ENCODE measurements around the gene KCTD5. TPM values are rescaled to one million over a fixed set of nuclear protein-coding genes. Genes with fewer than 3 reads are reported as not detected.
A peak's percentile ranks its signal among the peaks of the same experiment; 100 is the strongest.
"Not testable (repeated sequence)": the region's sequence is repeated elsewhere in the genome, so short reads cannot be mapped to it uniquely, and the experiment has no call there.

Gene KCTD5, protein sequence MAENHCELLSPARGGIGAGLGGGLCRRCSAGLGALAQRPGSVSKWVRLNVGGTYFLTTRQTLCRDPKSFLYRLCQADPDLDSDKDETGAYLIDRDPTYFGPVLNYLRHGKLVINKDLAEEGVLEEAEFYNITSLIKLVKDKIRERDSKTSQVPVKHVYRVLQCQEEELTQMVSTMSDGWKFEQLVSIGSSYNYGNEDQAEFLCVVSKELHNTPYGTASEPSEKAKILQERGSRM
- 21.6 TPM for polyA plus RNA-seq (2012; ENCODE audit: low read depth, missing spikeins)

DNA sequence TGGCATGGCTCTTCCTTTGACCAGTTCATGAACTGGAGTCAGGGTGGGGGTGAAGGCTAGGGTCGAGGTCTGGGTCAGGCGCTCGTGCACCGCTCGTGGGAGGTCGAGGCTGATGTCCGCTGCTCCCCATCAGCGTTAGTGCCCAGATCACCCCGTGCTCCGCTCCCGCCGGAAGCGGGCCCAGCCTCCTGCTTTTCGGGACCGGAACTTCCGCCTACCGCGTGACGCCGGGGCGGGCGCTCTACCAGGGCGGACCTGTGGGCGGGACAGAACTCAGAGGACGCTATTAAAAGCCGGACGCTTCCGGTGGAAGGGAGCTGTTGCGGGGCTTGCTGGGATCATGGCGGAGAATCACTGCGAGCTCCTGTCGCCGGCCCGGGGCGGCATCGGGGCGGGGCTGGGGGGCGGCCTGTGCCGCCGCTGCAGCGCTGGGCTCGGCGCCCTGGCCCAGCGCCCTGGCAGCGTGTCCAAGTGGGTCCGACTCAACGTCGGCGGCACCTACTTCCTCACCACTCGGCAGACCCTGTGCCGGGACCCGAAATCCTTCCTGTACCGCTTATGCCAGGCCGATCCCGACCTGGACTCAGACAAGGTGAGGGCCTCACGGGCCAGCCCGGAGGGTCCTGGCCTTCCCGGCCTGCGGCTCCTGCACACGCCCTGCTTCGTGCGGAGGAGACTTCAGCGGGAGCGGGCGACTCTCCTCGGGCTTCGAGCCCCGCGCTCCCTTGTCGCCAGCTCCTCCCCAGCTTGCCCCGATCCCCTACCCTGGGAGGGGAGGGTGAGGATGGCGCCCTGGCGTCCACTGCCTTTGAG lies at the start of gene KCTD5:
Gene KCTD5 (plus strand): TSS at position 315 of the 813 bp plus-strand sequence. CDS start 26 bp downstream, at position 341.
- FAIRE-seq, result peak; percentile 85
- peak; percentile 84 for TF ChIP-seq POU2F2 (IDR thresholded peaks at IDR 0.05; ENCODE audit: low read depth, low read length)
- peak; percentile 48 for TF ChIP-seq PAX5 (IDR thresholded peaks at IDR 0.05; ENCODE audit: insufficient read depth, low read length, severe bottlenecking)
- no peak for TF ChIP-seq SPI1 (IDR thresholded peaks at IDR 0.05; ENCODE audit: low read depth, low read length)
- peak; percentile 96 for TF ChIP-seq POLR2AphosphoS5 (IDR thresholded peaks at IDR 0.05; ENCODE audit: low read depth, low read length)
- TF ChIP-seq POLR2A (IDR thresholded peaks at IDR 0.05; ENCODE audit: low read depth, low read length), result peak; percentile 95
- peak; percentile 98 for TF ChIP-seq TAF1 (IDR thresholded peaks at IDR 0.05; ENCODE audit: low read depth, low read length)
- peak; percentile 94 for DNase-seq (ENCODE audit: insufficient read length, low spot score)

DNA sequence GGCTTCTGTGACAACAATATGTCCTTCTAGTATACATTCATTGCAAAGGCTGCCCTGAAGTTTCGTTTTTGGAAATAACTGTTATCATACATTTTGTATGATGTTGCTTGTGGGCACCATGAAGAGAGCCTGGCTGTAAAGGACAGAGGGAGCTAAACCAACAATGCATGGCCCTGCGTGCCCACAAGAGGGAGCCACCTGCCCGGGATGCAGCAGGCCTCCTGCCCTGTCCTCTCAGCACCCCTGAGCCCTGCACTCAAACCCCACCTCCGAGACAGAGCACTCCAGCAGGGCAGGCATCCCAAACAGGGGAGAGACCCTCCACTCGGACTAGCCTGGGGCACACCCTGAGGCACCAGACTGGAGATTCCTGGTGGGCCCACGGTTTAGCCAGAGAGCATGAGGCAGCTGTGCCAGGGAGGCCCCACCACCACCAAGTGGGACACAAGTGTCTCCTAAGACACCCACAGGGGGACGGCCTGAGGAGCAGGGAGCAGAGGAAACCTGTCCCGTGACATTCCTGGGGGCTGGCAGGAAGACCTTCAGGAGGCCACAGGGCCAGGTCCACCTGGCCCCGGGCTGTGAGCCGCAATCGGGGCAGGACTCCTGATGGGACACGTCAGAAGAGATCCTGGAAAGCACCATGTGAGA lies 43.1 kb upstream of the KCTD5 start:
- not testable (repeated sequence) for DNase-seq (ENCODE audit: insufficient read length, low spot score)
- FAIRE-seq, result peak; percentile 89

DNA sequence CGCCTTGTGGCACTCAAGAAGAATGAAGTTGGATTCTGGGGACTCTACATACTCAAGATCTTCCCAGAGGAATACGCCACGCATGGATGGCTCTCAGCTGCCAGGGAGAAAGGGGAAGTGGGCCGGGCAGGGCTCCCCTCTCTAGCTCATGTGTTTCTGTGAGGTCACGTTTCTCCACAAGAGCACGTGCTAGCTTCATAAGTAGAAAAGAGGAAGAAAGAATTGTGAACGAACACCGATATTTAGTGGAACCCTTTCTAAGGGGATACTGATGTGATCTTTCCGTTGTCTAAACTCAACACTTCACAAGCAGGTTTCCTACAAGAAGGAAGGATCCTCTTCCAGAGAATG lies 42.6 kb upstream of the KCTD5 start:
- FAIRE-seq, result peak; percentile 92
- peak; percentile 64 for TF ChIP-seq SPI1 (IDR thresholded peaks at IDR 0.05; ENCODE audit: low read depth, low read length)
- not testable (repeated sequence) for DNase-seq (ENCODE audit: insufficient read length, low spot score)

DNA sequence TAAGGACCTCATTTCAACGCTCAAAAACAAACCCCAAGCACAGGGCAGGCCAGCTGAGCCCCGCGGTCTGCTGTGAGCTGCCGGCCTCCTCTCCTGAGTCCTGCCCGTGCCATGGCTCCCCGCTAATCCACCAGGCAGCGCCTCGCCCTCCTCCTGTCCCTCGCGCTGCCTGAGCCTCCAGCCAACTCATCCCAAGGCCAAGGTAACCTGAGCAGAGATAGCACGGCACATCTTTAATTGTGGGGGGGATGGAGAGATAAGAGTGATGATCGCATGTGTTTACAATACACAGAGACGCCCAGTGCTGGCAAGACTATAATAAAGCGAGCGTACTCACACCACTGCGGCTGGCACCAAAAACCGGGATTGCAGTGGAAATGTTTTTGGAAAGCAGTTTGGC lies 39.8 kb upstream of the KCTD5 start:
- not testable (repeated sequence) for DNase-seq (ENCODE audit: insufficient read length, low spot score); FAIRE-seq

DNA sequence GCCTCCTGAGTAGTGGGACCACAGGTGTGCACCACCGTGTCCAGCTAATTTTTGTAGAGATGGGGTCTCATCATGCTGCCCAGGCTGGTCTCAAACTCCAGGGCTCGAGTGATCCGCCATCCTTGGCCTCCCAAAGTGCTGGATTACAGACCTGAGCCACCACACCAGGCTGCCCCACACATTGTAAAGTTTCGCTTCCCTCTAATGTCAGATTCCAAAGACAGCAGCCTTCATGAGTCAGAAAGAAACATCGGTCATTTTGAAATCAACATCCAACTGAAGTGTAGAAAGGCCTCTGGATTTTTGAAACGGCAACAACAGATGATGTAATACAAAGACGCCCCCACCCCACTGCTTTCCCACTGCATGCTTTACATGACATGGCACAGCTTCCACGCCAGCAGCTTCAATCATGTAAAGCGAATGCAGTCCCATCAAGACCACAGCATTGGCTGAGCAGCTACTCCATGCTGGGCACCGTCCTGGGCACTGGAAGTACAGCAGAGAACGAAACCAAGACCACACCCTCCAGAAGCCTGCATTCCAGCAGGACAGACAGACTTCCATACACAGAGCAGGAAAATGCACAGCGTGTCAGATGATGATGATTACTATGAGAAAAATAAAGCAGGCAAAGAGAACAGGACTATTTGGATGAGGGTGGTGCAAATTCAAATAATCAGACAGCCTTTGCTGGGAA lies 37.4 kb upstream of the KCTD5 start:
- not testable (repeated sequence) for DNase-seq (ENCODE audit: insufficient read length, low spot score); FAIRE-seq

DNA sequence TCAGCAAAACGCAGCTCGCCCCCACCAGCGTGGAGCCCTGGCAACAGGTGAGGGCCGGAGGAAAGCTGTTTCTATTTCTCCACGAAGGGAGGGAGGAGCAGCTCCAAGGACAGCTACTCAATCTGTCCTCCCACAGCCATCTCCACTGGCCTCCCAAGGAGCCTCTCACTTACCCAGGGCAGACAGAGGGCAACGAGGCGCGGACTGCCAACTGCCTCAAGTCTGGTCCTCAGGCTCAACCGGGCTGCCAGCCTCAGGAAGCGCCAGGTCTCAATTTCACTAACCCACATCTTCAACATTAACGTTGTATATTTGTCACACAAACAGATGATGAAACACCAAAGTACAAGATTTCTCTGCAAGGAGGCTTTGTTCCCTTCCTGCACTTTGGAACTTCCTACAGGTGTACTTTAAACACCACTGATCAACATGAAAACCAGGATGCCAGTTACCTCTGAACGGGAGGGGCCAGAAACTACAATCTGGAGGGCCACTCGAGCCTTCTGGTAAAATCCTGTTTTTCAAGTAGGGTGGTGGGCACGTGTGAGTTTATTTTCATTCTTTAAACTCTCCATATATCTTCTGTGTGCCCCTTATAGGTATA lies 31.0 kb upstream of the KCTD5 start:
- not testable (repeated sequence) for DNase-seq (ENCODE audit: insufficient read length, low spot score); FAIRE-seq

DNA sequence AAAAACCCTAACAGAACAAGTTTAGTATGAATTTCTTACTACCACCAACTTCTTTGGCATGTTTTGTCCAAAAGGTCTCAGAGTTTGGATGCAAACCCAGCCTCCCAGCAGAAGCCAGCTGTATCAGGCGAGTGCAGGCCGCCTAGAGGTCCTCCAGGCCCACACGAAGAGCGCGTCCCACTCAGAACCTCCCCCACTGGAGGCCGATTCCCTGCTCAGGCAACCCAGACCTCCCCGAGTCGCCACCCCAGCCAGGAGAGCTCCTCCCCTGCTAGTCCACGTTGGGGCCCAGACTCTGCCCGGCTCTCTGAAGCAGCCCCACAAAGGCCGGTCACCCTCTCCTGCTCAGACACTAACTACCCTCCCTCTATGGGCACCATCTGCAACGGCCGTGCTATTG lies 28.4 kb upstream of the KCTD5 start:
- FAIRE-seq, result peak; percentile 20
- DNase-seq (ENCODE audit: insufficient read length, low spot score), result not testable (repeated sequence)

DNA sequence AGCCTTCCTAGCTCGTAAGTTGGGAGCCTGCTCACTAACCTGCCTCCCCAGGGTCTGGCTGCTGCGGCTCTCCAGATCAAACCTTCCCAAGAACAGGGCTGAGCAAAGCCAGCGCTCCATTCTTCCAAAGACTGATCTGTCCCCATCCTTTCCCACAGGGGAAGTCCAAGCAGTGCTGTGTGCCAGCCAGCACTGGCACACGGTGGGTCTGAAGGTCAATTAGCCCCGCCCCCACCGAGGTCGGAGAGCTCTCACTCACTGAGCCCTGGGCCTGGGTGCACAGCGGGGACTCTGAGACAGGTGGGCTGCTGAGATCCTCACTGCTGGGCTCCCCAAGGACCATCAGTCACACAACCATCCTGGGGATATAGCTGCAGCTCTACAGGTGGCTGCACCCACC lies 27.4 kb upstream of the KCTD5 start:
- FAIRE-seq; DNase-seq (ENCODE audit: insufficient read length, low spot score): not testable (repeated sequence)

DNA sequence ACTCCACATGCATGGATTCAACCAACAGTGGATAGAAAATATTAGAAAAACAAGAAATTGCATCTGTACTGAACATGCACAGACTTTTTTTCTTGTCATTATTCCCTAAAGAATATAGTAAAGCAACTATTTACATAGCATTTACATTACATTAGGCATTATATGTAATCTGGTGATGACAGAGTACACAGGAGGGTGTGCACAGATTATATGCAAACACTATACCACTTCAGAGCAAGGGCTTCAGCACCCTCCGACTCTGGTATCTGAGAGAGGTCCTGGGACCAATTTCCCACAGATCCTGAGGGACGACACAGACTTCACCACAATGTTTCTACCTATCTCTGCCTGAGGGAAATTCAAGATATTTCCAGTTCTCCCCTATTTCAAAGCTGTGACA lies 25.3 kb upstream of the KCTD5 start:
- no peak for TF ChIP-seq SPI1 (IDR thresholded peaks at IDR 0.05; ENCODE audit: low read depth, low read length)
- TF ChIP-seq POLR2AphosphoS5 (IDR thresholded peaks at IDR 0.05; ENCODE audit: low read depth, low read length), result no peak
- TF ChIP-seq PAX5 (IDR thresholded peaks at IDR 0.05; ENCODE audit: insufficient read depth, low read length, severe bottlenecking), result no peak
- TF ChIP-seq TAF1 (IDR thresholded peaks at IDR 0.05; ENCODE audit: low read depth, low read length), result no peak
- no peak for TF ChIP-seq POLR2A (IDR thresholded peaks at IDR 0.05; ENCODE audit: low read depth, low read length)
- DNase-seq (ENCODE audit: insufficient read length, low spot score) (no peak), FAIRE-seq (no peak)

DNA sequence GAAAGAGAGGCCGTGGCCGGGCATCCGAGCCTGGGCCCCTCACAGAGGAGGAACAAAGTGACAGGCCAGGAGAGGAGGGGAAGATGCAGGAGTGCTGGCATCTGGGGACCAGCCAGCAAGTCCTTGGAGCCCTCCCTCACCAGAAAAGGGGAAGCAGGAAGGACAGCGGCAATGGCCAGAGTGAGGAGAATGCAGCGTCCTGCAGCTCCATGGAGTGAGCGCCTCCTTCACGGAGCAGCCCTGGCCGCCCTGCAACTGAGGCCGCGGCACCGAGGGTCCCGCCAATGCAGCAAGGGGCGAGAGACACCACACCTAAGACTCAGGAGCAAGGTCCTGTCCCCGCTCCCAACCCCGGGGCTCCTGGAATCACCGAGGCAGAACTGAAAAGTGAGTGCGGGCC lies 24.5 kb upstream of the KCTD5 start:
- FAIRE-seq; DNase-seq (ENCODE audit: insufficient read length, low spot score): not testable (repeated sequence)

DNA sequence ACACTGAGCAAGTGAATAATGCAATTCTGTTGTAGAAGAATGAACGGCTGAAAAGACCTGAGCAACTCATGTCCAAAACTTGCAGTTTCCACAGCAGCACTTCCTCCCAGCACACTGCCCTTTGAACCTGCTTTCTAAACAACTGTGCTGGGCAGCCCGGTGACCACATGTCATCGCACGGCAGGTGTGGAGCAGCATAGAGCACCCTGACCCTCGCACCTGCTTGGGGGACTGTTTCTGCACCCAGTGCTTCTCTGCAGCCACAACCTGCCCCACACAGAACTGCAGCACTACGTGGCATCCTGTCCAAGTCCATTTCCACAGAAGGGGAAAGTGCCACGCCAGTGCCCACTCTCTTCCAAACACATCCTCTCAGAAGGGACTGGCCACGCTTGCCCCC lies 22.8 kb upstream of the KCTD5 start:
- DNase-seq (ENCODE audit: insufficient read length, low spot score); FAIRE-seq: not testable (repeated sequence)

DNA sequence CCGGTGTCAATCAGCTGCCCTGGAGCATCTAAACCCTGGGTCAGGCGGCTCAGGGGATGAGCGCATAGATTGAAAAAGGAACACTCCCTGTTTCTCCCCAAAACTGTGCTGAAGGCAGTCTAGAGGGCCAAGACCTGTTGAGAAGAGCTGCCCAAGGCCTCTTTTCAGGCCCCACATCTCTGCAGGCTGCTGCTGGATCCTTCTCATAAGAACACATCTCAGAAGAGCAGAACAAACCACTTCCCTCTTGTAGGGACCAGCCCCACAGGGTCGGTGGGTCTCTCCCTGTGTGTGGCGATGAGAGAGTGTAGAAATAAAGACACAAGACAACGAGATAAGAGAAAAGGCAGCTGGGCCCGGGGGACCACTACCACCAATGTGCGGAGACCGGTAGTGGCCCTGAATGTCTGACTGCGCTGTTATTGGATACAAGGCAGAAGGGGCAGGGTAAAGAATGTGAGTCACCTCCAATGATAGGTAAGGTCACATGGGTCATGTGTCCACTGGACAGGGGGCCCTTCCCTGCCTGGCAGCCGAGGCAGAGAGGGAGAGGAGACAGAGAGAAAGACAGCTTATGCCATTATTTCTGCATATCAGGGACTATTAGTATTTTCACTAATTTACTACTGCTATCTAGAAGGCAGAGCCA lies 22.2 kb upstream of the KCTD5 start:
- DNase-seq (ENCODE audit: insufficient read length, low spot score); FAIRE-seq: not testable (repeated sequence)

DNA sequence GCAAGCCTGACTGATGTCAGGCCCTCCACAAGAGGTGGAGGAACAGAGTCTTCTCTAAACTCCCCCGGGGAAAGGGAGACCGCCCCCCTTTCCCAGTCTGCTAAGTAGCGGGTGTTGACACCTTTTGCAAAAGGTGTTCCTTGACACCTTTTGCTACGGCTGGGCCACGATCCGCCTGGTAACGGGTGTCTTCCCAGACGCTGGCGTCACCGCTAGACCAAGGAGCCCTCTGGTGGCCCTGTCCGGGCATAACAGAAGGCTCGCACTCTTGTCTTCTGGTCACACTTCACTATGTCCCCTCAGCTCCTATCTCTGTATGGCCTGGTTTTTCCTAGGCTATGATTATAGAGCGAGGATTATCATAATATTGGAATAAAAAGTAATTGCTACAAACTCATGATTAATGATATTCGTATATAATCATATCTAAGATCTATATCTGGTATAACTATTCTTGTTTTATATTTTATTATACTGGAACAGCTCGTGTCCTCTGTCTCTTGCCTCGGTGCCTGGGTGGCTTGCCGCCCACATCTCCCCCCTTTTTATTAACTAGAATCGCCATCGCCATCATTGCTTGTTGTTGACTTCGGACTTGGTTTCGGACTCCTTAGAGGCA lies 21.5 kb upstream of the KCTD5 start:
- not testable (repeated sequence) for FAIRE-seq; DNase-seq (ENCODE audit: insufficient read length, low spot score)
